HG02610 (cell line): ENCODE data around the gene SPDYE2B.
"Not testable (repeated sequence)": the region's sequence is repeated elsewhere in the genome, so short reads cannot be mapped to it uniquely, and the experiment has no call there.

Experiments used
- ATAC-seq: cut with Tn5 transposase; IDR thresholded peaks from one replicate; pipeline ENCODE4 v1.9.1; 2021; ENCODE audit warnings: mild to moderate bottlenecking, moderate library complexity; ENCODE audit not compliant: unreplicated experiment

Gene SPDYE2B

GRCh38 chr7:102698962-102699750 is 49.0 kb downstream of the SPDYE2B start:
- not testable (repeated sequence) for ATAC-seq
